Spleen (tissue), 7 donors: ENCODE data around the gene AP1S1.

Experiments used
- CTCF ChIP-seq, 11 experiments: fragments of 200-600 bp in 7 of 11; fragments of 450-650 bp in 4 of 11; sonication (generic) in 4 of 11; IDR thresholded peaks in 8 of 11; conservative IDR thresholded peaks in 3 of 11; 1 replicate in 7 of 11; 2 replicates in 4 of 11; pipeline versions ENCODE4 v1.4.0 to v1.8.0; 2016 to 2021; ENCODE audit warnings: antibody characterized with exemption in 11 of 11, inconsistent platforms in 4 of 11, mild to moderate bottlenecking in 1 of 11
- POLR2A ChIP-seq, 3 donors: fragments of 450-650 bp; IDR thresholded peaks; one replicate each; pipeline ENCODE4 v1.5.1; 2017; ENCODE audit warnings: antibody characterized with exemption in 3 of 3, mild to moderate bottlenecking in 1 of 3
- POLR2AphosphoS5 ChIP-seq, 3 donors: sonication (generic); formaldehyde crosslinking; IDR thresholded peaks; one replicate each; pipeline ENCODE4 v1.5.1; 2017; ENCODE audit warnings: antibody characterized with exemption in 3 of 3
- donor health status: DM: no; HTN: no; CAD: no; lungs with moderate emphysema.
- donor health status: DM: no; HTN: no; CAD: no.
- donor health status: DM: no; HTN: no; CAD: no.

- no peak for TF ChIP-seq CTCF (IDR thresholded peaks at IDR 0.05 in 8 of 11, conservative IDR thresholded peaks at IDR 0.05 in 3 of 11)
- TF ChIP-seq POLR2AphosphoS5 (IDR thresholded peaks at IDR 0.05), result no peak
- TF ChIP-seq POLR2A (IDR thresholded peaks at IDR 0.05), result no peak
These were observed 31.9 kb downstream of the AP1S1 start for GRCh38 chr7:101186194-101186593.
